Right atrium auricular region (tissue), 2 donors: ENCODE results near the gene C1orf21. TPM values are rescaled to one million over a fixed set of nuclear protein-coding genes. Genes with fewer than 3 reads are reported as not detected.

Source experiments
- DNase-seq: peaks from one replicate; pipeline ENCODE4 v3.0.0-alpha.2; 2019; ENCODE audit warnings: low spot score
- H3K27ac ChIP-seq, 2 donors: fragments of 200-600 bp; sonication (generic); 1 replicate in 1 of 2; 2 replicates in 1 of 2; pipeline ENCODE4 v1.5.1; 2016 to 2019
- H3K27me3 ChIP-seq, 2 donors: fragments of 200-600 bp; sonication (generic); one replicate each; pipeline versions ENCODE4 v1.5.1 to v1.6.0; 2017 to 2019
- H3K36me3 ChIP-seq: fragments of 200-600 bp; sonication (generic); one replicate; pipeline ENCODE4 v1.5.1; 2016
- H3K4me1 ChIP-seq, 2 donors: fragments of 200-600 bp; sonication (generic); one replicate each; pipeline versions ENCODE4 v1.5.1 to v1.6.0; 2017 to 2019
- H3K4me3 ChIP-seq, 2 donors: fragments of 200-600 bp; sonication (generic); 1 replicate in 1 of 2; 2 replicates in 1 of 2; pipeline ENCODE4 v1.5.1; 2017 to 2019; ENCODE audit warnings: mild to moderate bottlenecking in 1 of 2, moderate library complexity in 1 of 2
- H3K9me3 ChIP-seq, 2 donors: fragments of 200-600 bp; sonication (generic); one replicate each; pipeline ENCODE4 v1.5.1; 2019
- CTCF ChIP-seq, 2 donors: fragments of 200-600 bp; sonication (generic); IDR thresholded peaks; one replicate each; pipeline ENCODE4 v1.5.1; 2019; ENCODE audit warnings: antibody characterized with exemption in 2 of 2
- total RNA-seq, 2 donors: library from RNA; depleted of rRNA; stranded (reverse); fragments of >200 nt; gene quantifications; one replicate each; pipeline ENCODE4 v1.1.0, GENCODE V29; 2016

C1orf21 gene
- total RNA-seq, 2 donors from 2014 or later, result 49.4 to 78.5 TPM

- Histone ChIP-seq H3K27ac (peak overlapping the region in 1 of 2 donors; percentile 44), H3K4me3 (no peak overlapping the region), H3K9me3 (no peaks in the 10 kb centered on the region), H3K36me3 (no peaks in the 10 kb centered on the region), H3K4me1 (peaks cover 0 to 37% of the 10 kb centered on the region in 2 donors), H3K27me3 (no peaks in the 10 kb centered on the region)
- TF ChIP-seq CTCF (IDR thresholded peaks at IDR 0.05), result no peak
- no peak for DNase-seq
Measured at GRCh38 chr1:184399192-184399847, 12.5 kb downstream of the C1orf21 start.

DNA sequence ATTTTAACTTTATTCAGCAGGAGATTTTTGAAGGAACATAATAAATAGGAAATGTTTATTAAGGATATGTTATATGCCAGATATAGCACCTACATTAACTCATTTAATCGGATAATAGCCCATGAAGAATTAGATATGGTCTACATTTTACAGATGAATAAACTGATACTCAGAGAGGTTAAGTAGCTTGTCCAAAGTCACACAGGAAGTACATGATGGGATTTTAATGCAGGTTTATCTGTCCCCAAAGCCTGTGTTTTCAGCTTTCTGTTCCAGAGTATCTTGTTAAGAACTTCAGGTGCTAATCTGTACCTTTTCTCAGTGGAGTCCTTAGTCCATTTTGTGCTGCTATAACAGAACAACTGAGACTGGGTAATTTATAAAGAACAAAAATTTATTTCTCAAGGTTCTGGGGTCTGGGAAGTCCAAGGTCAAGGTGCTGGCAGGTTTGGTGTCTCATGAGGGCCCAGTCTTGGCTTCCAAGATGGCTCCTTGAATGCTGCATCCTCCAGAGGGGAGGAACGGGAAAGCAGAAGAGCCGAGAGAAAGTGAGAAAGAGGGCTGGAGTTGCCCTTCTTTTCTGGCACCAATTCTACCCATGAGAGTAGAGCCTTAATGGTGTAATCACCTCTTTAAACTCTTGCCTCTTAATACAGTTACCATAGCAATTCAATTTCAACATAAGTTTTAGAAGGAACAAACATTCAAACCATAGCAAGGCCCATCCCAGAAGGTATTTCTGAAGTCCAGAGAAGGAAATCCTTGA is 17.3 kb downstream of the C1orf21 start:
- no peaks in the 10 kb centered on the region for H3K9me3 ChIP-seq
- no peaks in the 10 kb centered on the region for H3K27me3 ChIP-seq
- no peaks in the 10 kb centered on the region for H3K36me3 ChIP-seq
- H3K27ac ChIP-seq, result no peak overlapping the region
- no peak overlapping the region for H3K4me3 ChIP-seq
- TF ChIP-seq CTCF (IDR thresholded peaks at IDR 0.05), result no peak
- peaks cover 0 to 53% of the 10 kb centered on the region in 2 donors for H3K4me1 ChIP-seq
- DNase-seq, result no peak

GRCh38 chr1:184404727-184405027 is 17.8 kb downstream of the C1orf21 start:
- no peak overlapping the region for H3K27ac ChIP-seq
- peaks cover 0 to 53% of the 10 kb centered on the region in 2 donors for H3K4me1 ChIP-seq

GRCh38 chr1:184405094-184405800 is 18.4 kb downstream of the C1orf21 start:
- TF ChIP-seq CTCF (IDR thresholded peaks at IDR 0.05), result no peak
- Histone ChIP-seq H3K9me3 (no peaks in the 10 kb centered on the region), H3K36me3 (no peaks in the 10 kb centered on the region), H3K4me1 (peaks cover 0 to 47% of the 10 kb centered on the region in 2 donors), H3K4me3 (no peak overlapping the region), H3K27ac (no peak overlapping the region), H3K27me3 (no peaks in the 10 kb centered on the region)
- no peak for DNase-seq

More at GRCh38 chr1:184404727-184405027, 17.8 kb downstream of the C1orf21 start:
- H3K27me3 ChIP-seq, result no peaks in the 10 kb centered on the region
- H3K36me3 ChIP-seq, result no peaks in the 10 kb centered on the region
- no peak for DNase-seq
- no peaks in the 10 kb centered on the region for H3K9me3 ChIP-seq
- no peak overlapping the region for H3K4me3 ChIP-seq
- TF ChIP-seq CTCF (IDR thresholded peaks at IDR 0.05), result no peak

GRCh38 chr1:184405801-184406142 is 18.9 kb downstream of the C1orf21 start:
- no peaks in the 10 kb centered on the region for H3K36me3 ChIP-seq
- no peaks in the 10 kb centered on the region for H3K9me3 ChIP-seq

More at GRCh38 chr1:184405801-184406142, 18.9 kb downstream of the C1orf21 start:
- Histone ChIP-seq H3K4me3 (no peak overlapping the region), H3K27ac (no peak overlapping the region), H3K4me1 (peaks cover 0 to 47% of the 10 kb centered on the region in 2 donors), H3K27me3 (no peaks in the 10 kb centered on the region)
- no peak for TF ChIP-seq CTCF (IDR thresholded peaks at IDR 0.05)
- DNase-seq, result no peak
